ENCODE data around the gene PLEKHG4B.
"Not testable (repeated sequence)": the region's sequence is repeated elsewhere in the genome, so short reads cannot be mapped to it uniquely, and the experiment has no call there.

PLEKHG4B gene

GRCh38 chr5:191036-191948 lies 99.3 kb downstream of the PLEKHG4B start, which contains the start of gene LRRC14B:
LRRC14B (plus strand) TSS chr5:191495; CDS start chr5:191539, 44 bp downstream.
- DNase-seq: peak in 2 of 3 experiments; percentile 85 to 86

GRCh38 chr5:191949-192690 lies 100.2 kb downstream of the PLEKHG4B start:
- peak in 1 of 3 experiments; percentile 44 for DNase-seq

GRCh38 chr5:192691-192969 lies 100.7 kb downstream of the PLEKHG4B start:
- no peak for DNase-seq

GRCh38 chr5:192970-193831 lies 101.2 kb downstream of the PLEKHG4B start:
- no peak for DNase-seq

GRCh38 chr5:194102-194501 lies 102.1 kb downstream of the PLEKHG4B start:
- DNase-seq: no peak

- DNase-seq: no peak
Observed at GRCh38 chr5:194603-195209, 102.7 kb downstream of the PLEKHG4B start.

DNA sequence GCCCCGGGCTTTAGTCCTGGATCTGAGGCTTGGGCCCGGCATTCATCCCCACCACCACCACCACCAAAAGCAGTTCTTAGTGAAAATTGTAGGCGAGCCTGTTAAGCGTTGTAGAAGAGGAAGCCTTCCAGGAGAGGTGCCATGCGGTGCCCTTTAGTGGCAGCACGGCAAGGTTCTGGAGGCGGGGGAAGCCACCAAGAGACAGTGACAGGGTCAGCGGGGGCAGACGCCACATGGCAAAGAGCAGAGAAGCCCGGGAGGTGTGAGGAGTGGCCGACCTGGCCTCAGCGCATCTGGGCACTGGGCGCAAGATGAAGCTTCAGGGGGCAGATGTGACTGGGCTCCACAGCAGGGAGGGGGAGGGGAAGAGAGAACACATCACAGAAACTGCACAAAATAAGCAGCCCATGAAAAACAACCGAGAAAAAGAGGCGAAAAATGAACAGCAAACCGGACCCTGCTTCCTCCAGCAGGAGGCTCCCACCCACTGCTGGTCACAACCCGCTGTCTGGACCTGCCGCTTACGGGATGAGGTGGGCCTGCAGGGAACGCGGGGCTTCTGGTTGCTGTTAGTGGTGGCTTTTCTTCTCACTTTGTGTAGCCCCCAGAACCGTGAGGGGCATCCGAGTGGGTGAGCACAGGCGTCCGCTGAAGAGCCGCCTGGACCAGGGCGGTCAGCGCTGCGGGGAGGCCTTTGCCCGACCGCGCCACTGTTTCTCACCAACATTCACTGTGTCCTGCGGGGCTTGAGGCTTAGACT lies 103.6 kb downstream of the PLEKHG4B start:
- no peak for DNase-seq

- DNase-seq: no peak
Observed at GRCh38 chr5:196350-196749, 104.4 kb downstream of the PLEKHG4B start.

DNA sequence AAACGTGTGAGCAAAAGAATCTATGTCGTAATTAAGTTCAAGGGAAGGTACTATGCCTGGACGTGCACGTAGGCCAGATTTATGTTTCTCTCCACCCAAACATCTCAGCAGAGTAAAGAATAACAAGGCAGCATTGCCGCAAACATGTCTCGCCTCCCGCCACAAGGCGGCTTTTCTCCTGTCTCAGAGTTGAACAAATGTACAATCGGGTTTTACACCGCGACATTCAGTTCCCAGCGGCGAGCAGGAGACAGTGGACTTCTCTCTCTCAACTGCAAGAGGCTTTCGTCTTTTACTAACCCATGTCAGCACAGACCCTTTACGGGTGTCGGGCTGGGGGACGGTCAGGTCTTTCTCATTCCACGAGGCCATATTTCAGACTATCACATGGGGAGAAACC lies 105.1 kb downstream of the PLEKHG4B start:
- DNase-seq: not testable (repeated sequence)

DNA sequence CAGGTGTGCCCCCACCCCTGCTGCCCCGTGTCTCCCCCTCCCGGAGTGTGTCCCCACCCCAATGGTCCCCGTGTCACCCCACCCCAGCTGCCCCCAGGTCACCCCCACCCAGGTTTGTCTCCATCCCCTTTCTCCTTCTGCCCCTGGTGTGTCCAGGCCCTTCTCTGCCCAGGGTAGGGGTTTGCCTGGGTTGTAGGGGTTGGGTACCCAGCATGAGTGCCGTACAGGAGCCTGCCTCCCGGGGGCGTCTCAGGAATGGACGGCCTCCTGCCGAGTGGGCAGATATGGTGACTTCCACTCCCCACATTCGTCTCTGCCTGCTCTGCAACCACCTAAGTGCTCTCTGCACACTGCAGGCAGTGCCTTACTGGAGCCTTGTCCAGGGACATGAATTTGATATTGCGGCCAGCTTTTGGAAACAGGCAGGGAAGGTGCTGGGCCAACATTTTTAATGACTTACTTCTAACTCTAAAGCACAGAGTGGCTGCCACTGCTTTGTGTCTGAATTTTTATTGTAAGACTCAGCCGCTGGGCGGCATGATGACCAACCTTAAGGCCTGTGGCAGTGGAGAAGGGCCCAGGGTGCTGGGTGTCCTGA lies 106.0 kb downstream of the PLEKHG4B start:
- no peak for DNase-seq

GRCh38 chr5:198516-199196 lies 106.7 kb downstream of the PLEKHG4B start:
- DNase-seq: no peak

DNA sequence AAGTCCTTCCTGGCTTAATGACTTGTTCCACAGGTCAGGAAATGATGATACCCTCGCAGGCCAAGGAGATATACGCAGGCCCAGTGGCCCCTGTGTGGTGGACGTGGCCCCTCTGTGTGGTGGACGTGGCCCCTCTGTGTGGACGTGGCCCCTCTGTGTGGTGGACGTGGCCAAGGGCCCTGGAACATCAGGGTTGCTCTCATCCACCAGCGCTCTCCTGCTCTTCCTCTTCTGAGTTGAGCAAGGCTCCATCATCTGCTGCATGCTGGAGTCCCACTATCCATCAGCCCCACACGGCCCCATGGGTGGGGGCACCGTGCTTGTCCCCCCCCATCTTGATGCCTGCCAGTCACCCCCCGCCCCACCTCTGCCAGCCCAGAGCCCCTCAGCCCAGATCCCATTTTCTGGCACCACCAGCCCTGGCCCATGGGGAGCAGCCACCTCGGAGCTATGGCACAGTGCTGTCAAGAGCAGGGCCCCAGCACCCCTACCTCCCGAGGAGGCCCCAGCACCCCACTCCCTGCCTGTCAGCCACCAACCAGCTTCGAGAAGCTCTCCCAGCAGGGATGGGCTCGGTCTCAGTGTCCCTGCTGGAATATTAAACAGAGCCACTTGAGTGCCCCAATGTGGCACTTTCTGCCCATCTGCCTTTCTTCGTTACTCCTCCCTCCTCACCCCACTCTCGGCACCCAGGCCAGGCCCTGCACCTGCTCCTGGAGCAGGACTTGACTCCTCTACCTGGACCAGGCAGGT lies 107.4 kb downstream of the PLEKHG4B start:
- DNase-seq: no peak

GRCh38 chr5:199950-200645 lies 108.1 kb downstream of the PLEKHG4B start:
- DNase-seq: no peak

GRCh38 chr5:200985-201384 lies 109.0 kb downstream of the PLEKHG4B start:
- DNase-seq: no peak

DNA sequence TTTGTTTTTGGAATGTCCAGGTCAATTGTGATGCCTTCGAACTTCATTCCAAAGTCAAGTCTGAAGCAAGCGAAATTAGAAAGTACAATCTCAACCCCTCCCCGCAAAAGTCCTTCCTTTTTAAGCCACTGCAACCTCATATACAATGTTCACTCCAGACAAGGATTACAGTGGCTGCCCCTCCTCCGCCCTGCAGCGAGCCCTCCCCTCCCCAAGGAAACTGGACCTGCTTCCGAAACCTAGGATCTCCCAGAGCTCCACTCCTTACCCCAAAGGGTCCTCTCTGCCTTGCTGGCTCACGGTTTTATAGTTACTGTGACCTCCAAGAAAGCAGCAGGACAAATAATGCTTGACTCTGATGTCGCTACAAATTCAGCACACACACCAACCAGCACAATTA lies 109.7 kb downstream of the PLEKHG4B start:
- DNase-seq: no peak

- DNase-seq: no peak
Observed at GRCh38 chr5:203246-203930, 111.4 kb downstream of the PLEKHG4B start.

DNA sequence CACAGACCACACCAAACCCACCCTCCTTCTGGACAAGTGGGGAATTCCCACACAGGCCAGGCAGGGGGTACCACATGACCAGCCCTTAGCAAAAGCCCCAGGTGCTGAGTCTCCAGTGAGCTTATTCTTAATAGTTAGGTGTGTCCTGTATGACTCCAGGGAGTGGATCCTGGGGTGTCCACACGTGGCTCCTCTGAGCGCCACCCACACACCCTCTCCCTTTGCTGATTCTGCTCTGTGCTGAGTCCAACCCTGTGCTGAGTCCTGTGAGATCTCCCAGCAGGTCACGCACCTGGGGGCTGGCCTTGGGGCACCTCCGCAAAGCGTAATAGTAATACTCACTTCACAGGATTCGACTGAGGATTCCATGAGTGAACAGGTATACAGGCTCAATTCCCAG lies 112.0 kb downstream of the PLEKHG4B start:
- no peak for DNase-seq

DNA sequence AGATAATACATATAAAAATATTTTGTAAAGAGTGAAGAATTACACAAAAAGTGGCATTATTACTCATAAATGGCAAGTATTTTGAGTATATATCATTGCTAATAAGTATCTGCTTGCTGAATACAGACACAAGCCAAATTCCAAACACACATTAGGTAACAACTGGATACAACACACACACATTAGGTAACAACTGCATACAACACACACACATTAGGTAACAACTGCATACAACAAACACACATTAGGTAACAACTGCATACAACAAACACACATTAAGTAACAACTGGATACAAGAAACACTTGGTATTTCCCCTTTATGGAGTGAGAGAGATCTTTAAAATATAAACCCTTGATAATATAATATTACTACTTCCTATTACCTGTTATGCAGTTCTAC lies 112.5 kb downstream of the PLEKHG4B start:
- DNase-seq: no peak

Measured in NCI-H1417 (cell line).